ENCODE measurements around the gene SNX33. TPM values are rescaled to one million over a fixed set of nuclear protein-coding genes. Genes with fewer than 3 reads are reported as not detected.
"Not testable (repeated sequence)": the region's sequence is repeated elsewhere in the genome, so short reads cannot be mapped to it uniquely, and the experiment has no call there.

The SNX33 gene
- total RNA-seq, 1 experiment from 2014 or later, result 16.8 TPM

DNA sequence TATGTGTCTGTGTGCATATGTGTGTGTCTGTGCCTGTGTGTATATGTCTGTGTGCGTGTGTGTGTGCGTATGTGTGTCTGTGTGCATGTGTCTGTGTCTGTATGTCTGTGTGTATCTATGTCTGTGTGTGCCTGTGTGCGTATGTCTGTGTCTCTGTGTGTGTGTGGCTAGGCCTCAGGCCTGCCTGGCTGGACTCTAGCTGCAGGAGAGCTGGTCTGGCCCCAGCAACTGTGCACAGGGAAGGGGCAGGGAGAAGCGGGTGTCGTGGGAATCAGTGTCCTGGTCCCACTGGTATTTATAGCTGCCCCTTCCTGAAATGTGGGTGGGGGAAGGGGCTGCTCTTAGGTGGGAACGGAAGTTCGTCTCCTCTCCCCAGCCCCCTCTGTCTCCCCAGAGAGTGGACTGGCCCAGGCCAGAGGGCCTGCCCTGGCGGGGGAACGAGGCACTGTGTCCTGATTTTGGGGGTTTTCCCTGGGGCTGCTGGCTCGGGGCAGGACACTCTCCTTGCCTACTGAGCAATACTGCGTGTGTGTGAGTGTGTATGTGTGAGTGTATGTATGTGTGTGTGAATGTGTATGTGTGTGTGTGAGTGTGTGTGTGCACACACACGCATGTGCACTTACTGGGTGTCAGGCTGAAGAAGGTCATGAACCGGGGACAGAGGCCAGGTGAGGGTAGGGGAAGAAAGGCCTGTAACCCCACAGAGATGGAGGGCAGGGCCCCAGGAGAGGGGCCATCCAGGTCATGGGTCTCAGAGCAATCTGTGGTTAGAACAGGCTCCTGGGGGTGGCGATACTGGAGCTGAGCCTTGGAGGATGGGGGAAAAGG is 58.4 kb downstream of the SNX33 start:
- no peaks in the 10 kb centered on the region for H3K36me3 ChIP-seq (ENCODE audit: low read depth, low read length)
- H3K4me2 ChIP-seq (ENCODE audit: low read length), result no peak overlapping the region
- H3K9me3 ChIP-seq (ENCODE audit: low read length), result no peaks in the 10 kb centered on the region
- no peak for ATAC-seq
- H3K4me3 ChIP-seq (ENCODE audit: low read length), result no peak overlapping the region
- no peaks in the 10 kb centered on the region for H4K20me1 ChIP-seq (ENCODE audit: low read length)
- H3K9me2 ChIP-seq (replicated peaks; ENCODE audit: low read length), result no peaks in the 10 kb centered on the region
- ChIA-PET CTCF (no interaction called here), POLR2A (ENCODE audit: unreplicated experiment) (no interaction called here)
- H3K27me3 ChIP-seq (ENCODE audit: low read length), result no peaks in the 10 kb centered on the region
- no peak overlapping the region for H2AFZ ChIP-seq (ENCODE audit: low read length)
- H3F3A ChIP-seq (ENCODE audit: low read length, unreplicated experiment), result no peaks in the 10 kb centered on the region
- DNase-seq, result no peak
- TF ChIP-seq, protein P1, sequence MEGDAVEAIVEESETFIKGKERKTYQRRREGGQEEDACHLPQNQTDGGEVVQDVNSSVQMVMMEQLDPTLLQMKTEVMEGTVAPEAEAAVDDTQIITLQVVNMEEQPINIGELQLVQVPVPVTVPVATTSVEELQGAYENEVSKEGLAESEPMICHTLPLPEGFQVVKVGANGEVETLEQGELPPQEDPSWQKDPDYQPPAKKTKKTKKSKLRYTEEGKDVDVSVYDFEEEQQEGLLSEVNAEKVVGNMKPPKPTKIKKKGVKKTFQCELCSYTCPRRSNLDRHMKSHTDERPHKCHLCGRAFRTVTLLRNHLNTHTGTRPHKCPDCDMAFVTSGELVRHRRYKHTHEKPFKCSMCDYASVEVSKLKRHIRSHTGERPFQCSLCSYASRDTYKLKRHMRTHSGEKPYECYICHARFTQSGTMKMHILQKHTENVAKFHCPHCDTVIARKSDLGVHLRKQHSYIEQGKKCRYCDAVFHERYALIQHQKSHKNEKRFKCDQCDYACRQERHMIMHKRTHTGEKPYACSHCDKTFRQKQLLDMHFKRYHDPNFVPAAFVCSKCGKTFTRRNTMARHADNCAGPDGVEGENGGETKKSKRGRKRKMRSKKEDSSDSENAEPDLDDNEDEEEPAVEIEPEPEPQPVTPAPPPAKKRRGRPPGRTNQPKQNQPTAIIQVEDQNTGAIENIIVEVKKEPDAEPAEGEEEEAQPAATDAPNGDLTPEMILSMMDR (conservative IDR thresholded peaks at IDR 0.05; ENCODE audit: low read depth, low read length), result no peak
- no peak for TF ChIP-seq EZH2phosphoT487 (IDR thresholded peaks at IDR 0.05; ENCODE audit: borderline replicate concordance, low read length)
- no peak for TF ChIP-seq EZH2 (IDR thresholded peaks at IDR 0.05; ENCODE audit: low read length, unreplicated experiment)
- BruUV-seq (replicated peaks), result no TSS peak
- H3K9ac ChIP-seq (ENCODE audit: low read length), result no peak overlapping the region
- no peaks in the 10 kb centered on the region for H3K79me2 ChIP-seq (ENCODE audit: low read length)
- peaks cover 5% of the 10 kb centered on the region; the same call in 1 of the 2 replicates for H3K4me1 ChIP-seq (ENCODE audit: insufficient read depth, low read length)
- intact Hi-C loops (cut with micrococcal nuclease), result no loop called here
- no peak overlapping the region for H3K27ac ChIP-seq (ENCODE audit: low read length)

DNA sequence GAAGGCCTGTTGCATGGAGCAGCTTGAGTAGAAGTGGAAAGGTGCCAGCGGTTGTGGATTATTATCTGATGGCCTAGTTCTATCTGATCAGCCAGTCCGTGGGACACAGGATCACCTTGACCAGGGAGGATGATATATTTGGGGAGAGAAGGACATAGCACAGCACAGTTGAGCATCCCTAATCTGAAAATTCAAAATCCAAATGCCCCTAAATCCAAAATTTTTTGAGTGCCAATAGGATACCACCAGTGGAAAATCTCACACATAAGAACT is 58.9 kb downstream of the SNX33 start:
- intact Hi-C loops (cut with micrococcal nuclease), result no loop called here
- BruUV-seq (replicated peaks), result no TSS peak
- Histone ChIP-seq H3K79me2 (ENCODE audit: low read length) (no peaks in the 10 kb centered on the region), H3K9me2 (replicated peaks; ENCODE audit: low read length) (no peaks in the 10 kb centered on the region), H2AFZ (ENCODE audit: low read length) (no peak overlapping the region), H3K9ac (ENCODE audit: low read length) (no peak overlapping the region), H3K27ac (ENCODE audit: low read length) (no peak overlapping the region), H3K9me3 (ENCODE audit: low read length) (no peaks in the 10 kb centered on the region), H3K36me3 (ENCODE audit: low read depth, low read length) (no peaks in the 10 kb centered on the region), H3K27me3 (ENCODE audit: low read length) (no peaks in the 10 kb centered on the region), H3F3A (ENCODE audit: low read length, unreplicated experiment) (no peaks in the 10 kb centered on the region), H3K4me1 (ENCODE audit: insufficient read depth, low read length) (peaks cover 5% of the 10 kb centered on the region; the same call in 1 of the 2 replicates), H3K4me3 (ENCODE audit: low read length) (no peak overlapping the region), H4K20me1 (ENCODE audit: low read length) (no peaks in the 10 kb centered on the region), H3K4me2 (ENCODE audit: low read length) (no peak overlapping the region)
- TF ChIP-seq, protein P1 (conservative IDR thresholded peaks at IDR 0.05; ENCODE audit: low read depth, low read length), result no peak
- TF ChIP-seq EZH2phosphoT487 (IDR thresholded peaks at IDR 0.05; ENCODE audit: borderline replicate concordance, low read length), result no peak
- no peak for TF ChIP-seq EZH2 (IDR thresholded peaks at IDR 0.05; ENCODE audit: low read length, unreplicated experiment)
- CTCF ChIA-PET, result no interaction called here
- POLR2A ChIA-PET (ENCODE audit: unreplicated experiment), result no interaction called here
- ATAC-seq, result no peak
- no peak for DNase-seq

DNA sequence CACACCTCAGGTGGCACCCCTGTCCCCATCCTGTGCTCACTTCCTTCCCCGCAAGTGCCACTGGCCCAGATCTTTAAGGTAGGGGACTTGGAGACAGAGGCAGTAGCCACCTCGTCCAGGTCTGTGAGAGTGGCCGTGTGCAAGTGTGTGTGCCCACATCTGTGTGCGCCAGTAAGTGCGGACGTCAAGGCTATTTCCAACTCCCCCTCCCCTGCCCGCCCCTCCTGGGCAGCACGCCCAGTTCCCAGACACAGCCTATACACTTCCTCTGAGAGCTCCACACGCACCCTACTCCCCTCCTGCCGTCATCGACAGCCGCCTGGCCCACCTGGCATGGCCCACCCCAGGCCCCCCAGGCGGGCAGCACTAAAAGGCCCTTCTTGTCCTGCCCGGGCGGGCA is 61.7 kb downstream of the SNX33 start:
- H4K20me1 ChIP-seq (ENCODE audit: low read length); H3K27me3 ChIP-seq (ENCODE audit: low read length); H3K36me3 ChIP-seq (ENCODE audit: low read depth, low read length); intact Hi-C loops (cut with micrococcal nuclease); POLR2A ChIA-PET (ENCODE audit: unreplicated experiment); H3K9ac ChIP-seq (ENCODE audit: low read length); H3K27ac ChIP-seq (ENCODE audit: low read length); DNase-seq; H3K9me3 ChIP-seq (ENCODE audit: low read length); H3K9me2 ChIP-seq (replicated peaks; ENCODE audit: low read length); H3K4me3 ChIP-seq (ENCODE audit: low read length); H3F3A ChIP-seq (ENCODE audit: low read length, unreplicated experiment); ATAC-seq; H3K4me2 ChIP-seq (ENCODE audit: low read length); BruUV-seq (replicated peaks); CTCF ChIA-PET; H2AFZ ChIP-seq (ENCODE audit: low read length); H3K79me2 ChIP-seq (ENCODE audit: low read length); H3K4me1 ChIP-seq (ENCODE audit: insufficient read depth, low read length): not testable (repeated sequence)

DNA sequence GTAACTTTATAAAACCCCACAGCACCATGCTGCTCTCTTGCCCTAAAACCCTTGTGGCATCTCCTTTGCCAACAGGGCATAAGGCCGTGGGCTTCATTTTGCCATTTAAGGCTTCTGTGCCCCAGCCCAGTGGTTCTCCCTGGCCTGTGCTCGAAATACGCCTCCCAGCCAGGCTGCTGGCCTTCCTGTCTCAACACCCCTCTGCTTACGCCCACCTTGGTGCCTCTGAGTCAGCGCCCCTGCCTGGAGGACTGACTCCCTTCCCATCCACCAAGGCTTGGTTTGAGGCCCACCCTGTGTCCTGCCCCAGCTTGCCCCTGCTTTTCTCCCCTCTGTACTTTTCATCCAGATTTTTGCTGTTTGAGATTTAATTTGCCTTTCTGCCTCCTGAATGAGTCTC is 63.2 kb downstream of the SNX33 start:
- H3K4me2 ChIP-seq (ENCODE audit: low read length); H3K36me3 ChIP-seq (ENCODE audit: low read depth, low read length); DNase-seq; CTCF ChIA-PET; H3K9me2 ChIP-seq (replicated peaks; ENCODE audit: low read length); H3K79me2 ChIP-seq (ENCODE audit: low read length); H3K9me3 ChIP-seq (ENCODE audit: low read length); H3K27me3 ChIP-seq (ENCODE audit: low read length); H2AFZ ChIP-seq (ENCODE audit: low read length); H3K9ac ChIP-seq (ENCODE audit: low read length); H4K20me1 ChIP-seq (ENCODE audit: low read length); intact Hi-C loops (cut with micrococcal nuclease); H3K27ac ChIP-seq (ENCODE audit: low read length); POLR2A ChIA-PET (ENCODE audit: unreplicated experiment); H3K4me3 ChIP-seq (ENCODE audit: low read length); ATAC-seq; BruUV-seq (replicated peaks); H3K4me1 ChIP-seq (ENCODE audit: insufficient read depth, low read length); H3F3A ChIP-seq (ENCODE audit: low read length, unreplicated experiment): not testable (repeated sequence)

DNA sequence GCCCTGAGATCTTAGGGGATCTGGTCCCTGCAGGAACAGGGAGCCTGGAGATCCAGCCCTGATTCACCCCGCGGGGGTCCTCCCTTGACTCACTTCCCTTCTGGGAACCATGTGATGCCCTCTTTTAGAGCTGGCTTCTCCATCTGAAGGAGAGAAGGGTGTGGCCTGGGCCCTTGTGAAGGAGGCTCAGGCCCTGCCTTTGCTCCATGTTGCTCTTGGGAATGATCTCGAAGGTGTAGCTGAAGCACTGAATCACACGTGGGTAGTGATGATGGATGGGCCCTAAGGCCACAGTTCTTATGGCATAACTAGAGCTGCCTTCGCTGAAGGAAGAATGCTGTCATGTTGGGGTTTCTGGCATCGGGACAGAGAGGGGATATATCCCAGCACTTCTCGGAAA is 63.8 kb downstream of the SNX33 start:
- H2AFZ ChIP-seq (ENCODE audit: low read length); H3K27ac ChIP-seq (ENCODE audit: low read length); H3K9me3 ChIP-seq (ENCODE audit: low read length); CTCF ChIA-PET; H3K79me2 ChIP-seq (ENCODE audit: low read length); intact Hi-C loops (cut with micrococcal nuclease); H3K4me1 ChIP-seq (ENCODE audit: insufficient read depth, low read length); DNase-seq; H3K36me3 ChIP-seq (ENCODE audit: low read depth, low read length); H4K20me1 ChIP-seq (ENCODE audit: low read length); H3K9me2 ChIP-seq (replicated peaks; ENCODE audit: low read length); H3K4me3 ChIP-seq (ENCODE audit: low read length); POLR2A ChIA-PET (ENCODE audit: unreplicated experiment); H3K27me3 ChIP-seq (ENCODE audit: low read length); H3K9ac ChIP-seq (ENCODE audit: low read length); H3F3A ChIP-seq (ENCODE audit: low read length, unreplicated experiment); H3K4me2 ChIP-seq (ENCODE audit: low read length); ATAC-seq; BruUV-seq (replicated peaks): not testable (repeated sequence)

Data from PC-3 (cell line).